Activated CD8-positive, alpha-beta memory T cell treated with anti-CD3 and anti-CD28 coated beads, Interleukin-2, amount 50 U/mL, for 1 hour (primary cell): ENCODE results near the gene CELF2.

Experiments used
- DNase-seq: peaks from one replicate; pipeline ENCODE4 v3.0.0-alpha.2; 2020; ENCODE audit errors: extremely low read depth

CELF2 gene

DNA sequence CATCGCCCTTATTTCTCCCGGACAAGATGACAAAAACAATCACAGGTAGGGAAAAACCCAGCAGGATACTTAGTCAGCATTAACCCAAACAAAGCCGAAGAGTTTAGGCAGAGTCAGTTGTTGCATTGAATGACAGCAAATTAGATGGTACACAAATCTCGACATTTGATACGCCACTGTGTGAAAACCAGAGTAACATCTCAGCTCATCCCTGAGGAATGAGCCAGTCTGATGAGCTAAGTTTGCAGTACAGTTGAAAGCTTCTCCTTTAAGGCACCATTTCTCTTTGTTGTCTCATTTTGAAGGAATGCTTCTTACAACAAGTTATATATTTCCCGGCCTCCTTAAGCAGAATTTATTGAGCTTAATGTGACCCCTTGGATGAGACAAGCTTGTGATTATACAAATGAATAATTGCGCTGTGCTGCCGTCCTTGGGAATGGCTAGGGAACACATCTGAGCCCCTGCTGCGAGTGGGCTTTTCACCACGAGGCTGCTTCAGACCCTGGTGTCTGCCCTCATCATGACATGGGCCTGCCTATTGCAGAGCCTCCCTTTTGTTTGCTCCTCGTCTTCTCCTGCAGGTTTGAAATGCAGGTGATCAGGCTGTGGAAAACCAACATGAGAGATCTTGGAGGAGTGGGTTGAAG is 137.3 kb downstream of the CELF2 start:
- DNase-seq: no peak

DNA sequence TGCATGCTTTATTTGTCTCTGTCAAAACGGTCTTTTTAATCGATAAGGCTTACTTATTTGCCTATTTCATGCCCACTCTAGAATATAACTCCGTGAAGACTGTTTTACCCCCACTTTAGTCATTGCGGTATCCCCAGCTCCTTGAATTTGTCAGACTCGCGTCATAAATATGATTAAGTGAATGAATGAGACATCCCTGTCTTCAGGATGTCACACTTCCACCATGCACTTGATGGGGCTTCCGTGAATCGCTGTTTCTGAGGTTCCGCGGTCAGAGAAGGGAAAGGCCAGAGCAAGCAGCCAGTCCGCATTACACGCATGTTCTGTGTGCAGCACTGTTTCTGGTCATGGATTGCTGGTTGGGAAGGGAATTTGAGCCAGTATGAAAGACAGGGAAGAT is 138.8 kb downstream of the CELF2 start:
- no peak for DNase-seq

DNA sequence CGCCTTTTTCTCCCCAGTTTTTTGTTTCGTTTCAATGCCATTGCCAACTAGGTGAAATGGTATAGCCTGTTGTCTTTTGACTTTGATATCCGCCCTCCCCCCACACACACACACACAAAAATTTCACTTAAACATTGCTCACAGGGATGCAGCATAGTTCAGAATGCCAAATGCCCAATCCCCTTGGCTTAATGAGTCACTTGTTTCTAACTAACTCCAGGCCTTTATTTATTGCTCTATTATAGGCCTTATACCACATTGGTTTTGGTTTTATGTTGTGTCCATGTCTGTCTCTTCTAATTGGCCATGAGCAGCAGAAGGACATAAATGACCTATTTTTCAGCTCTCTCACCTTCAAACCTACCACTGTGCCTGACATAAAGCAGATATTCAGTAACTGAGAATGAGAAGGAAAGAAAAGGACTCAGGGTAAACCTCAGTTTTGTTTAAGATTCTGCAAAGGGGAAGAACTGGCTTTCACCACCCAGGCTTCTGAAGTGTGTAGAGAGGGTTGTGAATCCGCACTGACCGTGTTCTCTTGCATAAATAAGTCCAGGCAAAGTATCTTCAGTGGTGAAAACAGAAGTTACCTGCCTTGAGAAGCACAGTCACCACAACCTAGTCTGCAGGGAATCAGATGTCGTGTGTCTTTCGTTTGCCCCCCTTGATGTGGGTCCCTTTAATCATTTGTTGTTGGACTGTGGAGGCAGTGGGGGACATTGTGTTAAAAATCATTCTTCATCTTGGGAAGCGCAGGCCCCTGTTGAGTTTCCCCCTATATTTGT is 139.8 kb downstream of the CELF2 start:
- no peak for DNase-seq

DNA sequence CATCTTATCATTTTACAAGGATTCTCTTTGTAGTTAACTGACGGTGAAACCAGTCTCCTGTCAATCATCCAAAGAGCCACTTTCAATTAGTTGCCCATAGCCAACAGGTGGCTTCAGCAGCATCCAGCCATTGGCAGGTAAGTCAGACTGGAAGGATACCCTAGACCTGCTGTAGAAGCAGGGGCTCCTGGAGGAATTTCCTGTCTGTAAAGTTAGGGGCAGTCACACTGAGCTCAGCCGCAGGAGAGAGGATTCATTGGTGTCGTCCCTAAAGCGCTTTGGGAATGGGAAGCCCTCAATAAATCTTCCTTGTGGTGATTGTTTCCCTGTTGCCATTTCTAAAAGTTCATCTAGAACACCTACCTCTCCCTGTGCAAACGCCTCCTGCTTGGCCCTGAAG is 140.4 kb downstream of the CELF2 start:
- no peak for DNase-seq

DNA sequence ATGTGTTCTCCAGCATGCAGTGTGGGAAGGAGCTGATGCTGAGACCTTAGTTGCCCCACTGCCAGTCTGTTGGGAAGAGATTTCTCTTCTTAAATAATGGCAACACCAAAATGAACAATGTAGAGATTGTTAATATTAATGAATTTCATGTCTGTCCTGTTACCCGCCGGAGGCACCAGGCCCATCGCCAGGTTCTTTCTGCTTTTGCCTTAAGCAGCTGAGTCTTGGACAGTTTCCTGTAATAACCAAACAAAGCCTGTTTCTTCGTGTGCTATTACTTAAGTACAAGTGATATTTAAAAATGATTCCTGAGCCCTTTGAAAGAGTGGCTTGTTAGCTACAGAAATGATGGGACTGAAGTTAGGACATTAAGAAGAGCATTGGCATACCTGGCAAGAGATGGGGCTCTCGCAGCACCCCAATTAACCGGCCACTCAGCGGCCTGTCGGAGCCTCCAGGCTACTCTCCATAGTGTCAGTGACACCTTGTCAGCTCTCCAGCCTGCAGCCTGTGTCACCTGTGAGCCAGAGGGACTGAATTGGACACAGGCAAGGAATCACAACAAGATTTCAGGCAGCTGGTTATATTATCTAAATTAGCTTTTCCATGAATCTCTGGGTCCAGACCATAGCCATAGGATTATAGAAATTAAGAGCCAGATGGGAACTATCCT is 142.0 kb downstream of the CELF2 start:
- no peak for DNase-seq

DNA sequence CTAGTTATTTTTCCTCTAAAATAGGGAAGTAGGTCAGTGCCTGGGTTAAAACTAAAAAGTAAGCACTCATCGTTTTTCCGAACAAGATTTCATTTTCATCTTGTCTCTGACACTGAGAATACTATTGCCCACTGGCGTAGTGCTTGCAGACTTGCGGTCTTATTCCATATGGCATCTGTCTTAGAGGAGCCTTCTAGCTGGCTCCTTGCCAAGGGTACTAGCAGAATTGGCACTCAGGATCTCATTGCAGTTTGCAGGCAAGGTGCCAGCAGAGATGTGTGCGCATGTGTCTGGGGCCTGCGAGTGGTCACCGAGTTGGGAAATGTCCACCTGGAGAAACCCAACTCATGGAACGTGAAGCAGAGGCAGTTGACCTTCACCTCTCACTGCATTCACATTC is 143.4 kb downstream of the CELF2 start:
- no peak for DNase-seq

DNA sequence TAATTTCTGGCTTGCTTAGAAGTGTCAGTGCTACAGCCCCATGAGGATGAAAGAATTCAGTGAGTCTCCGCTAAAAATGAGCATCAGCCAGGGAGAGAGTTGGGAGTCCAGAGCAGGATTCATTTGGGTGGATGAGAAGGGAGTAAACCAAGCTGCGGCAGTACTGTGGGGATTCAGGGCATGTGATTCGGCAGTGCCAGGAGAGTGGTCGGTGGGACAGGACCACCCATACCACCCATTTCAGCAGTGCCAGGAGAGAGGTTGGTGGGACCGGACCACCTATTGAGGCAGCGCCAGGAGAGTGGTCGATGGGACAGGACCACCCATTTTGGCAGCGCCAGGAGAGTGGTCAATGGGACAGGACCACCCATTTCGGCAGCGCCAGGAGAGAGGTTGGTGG is 144.2 kb downstream of the CELF2 start:
- DNase-seq: no peak

DNA sequence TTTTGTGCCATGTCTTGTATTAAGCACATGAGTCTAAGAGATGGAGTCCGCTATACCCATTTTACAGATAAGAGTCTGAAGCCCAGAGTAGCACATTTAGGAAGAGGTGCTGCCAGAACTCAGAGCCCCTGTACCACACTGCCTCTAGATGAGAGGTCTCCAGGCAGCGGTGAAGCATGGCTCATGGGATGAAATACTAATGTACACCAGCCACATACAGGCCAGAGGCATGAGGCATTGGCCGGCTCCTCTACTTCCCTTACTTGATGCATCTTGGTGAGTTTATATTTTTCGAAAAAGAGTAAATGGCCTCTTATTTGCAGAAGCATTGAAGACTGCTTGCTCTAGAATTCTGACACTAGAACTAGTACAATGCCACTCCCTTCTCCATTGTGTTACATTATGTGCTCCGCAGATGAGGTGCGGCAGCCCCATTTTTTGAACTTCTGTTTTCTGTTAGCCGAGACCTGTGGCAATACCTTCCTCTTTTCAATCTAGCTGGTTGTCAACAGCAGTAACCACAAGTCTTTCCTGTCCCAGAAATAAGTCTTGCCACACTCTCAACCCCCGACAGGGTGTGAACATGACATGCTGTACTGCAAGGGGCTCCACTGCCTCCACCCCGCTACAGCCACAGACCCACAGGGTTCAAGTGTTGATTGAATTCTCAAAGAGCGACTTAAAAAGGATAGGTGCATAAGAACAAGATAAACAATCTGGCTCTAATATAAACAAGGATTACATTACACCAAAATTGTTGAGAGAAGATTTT is 145.3 kb downstream of the CELF2 start:
- no peak for DNase-seq

DNA sequence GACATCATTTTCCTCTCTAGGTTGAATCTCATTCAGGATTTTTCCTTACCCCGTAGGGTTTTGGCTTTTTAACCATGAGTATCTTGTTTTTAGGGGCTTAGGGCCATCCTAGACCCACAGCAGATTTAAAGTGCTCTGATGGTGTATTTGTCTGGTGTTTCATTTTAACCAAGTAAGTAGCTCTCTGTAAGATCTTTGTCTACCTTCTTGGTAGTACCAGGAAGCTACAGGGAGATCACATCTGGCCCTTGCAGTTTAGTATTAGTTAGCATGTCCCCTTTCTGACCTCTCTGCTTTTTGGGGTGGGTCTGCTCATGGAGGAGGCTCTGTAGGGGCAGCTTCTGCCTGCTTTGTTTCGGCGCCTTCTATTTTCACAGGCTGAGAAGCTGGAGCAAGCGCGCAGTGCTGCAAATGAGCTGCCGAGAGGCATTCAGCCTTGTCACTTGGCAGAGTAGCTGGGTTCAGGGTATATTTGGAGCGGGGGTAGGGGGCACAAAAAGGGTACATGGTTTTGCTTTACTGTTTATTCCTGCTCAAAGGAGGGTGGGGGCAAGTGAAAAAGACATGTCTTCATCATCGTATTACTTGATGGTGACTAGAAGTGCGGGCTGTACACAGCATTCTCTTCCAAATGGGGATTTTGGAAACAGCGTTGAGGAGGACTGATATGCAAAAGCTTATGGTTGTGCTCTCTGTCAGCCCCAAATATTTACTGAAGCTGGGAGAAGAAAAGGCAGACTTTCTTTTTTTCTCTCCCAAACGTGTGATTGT is 146.3 kb downstream of the CELF2 start:
- DNase-seq: no peak

DNA sequence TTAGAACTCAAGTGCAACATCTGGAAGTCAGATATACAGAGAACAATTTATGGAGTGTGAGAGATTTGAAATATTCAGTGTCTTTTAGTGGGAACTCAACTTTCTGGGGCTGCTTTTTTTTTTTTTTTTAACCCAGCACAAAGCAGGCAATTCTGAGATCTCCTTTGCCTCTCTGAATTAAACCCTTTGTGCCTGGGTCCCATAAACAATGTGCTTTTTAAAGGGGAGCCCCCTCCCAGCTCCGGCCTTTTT is 146.8 kb downstream of the CELF2 start:
- DNase-seq: no peak

DNA sequence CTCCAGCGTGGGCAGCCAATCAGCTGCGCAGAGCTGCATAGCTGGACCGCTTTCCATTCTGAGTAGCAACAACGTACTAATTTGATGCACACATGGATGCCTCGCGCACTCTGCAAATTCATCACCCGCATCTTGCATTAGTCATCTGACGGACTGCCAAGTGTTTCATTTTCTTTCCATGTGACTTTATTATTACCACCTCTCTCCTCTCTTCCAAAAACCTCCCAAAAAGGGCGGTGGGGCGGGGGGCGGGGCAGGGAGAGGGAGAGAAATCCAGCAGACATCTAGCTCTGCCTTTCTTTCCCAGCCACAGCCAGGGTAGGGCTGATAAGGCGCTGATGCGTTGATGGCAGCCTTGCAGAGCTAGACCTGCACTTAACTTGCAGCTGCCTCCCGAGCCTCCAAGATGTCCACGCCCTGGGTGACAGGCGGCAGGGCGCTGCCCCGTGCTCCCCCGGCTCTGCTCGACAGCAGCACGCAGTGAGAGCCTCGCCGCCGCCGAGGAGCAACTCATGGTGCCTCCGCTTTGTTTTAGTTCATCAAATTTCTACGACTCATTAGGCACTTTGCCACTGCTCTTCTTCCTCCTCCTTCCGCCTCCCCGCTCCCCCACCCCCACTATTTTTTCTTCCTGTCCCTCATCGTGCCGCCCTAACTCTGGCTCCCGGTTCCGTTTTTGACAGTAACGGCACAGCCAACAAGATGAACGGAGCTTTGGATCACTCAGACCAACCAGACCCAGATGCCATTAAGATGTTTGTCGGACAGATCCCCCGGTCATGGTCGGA is 147.3 kb downstream of the CELF2 start:
- no peak for DNase-seq

DNA sequence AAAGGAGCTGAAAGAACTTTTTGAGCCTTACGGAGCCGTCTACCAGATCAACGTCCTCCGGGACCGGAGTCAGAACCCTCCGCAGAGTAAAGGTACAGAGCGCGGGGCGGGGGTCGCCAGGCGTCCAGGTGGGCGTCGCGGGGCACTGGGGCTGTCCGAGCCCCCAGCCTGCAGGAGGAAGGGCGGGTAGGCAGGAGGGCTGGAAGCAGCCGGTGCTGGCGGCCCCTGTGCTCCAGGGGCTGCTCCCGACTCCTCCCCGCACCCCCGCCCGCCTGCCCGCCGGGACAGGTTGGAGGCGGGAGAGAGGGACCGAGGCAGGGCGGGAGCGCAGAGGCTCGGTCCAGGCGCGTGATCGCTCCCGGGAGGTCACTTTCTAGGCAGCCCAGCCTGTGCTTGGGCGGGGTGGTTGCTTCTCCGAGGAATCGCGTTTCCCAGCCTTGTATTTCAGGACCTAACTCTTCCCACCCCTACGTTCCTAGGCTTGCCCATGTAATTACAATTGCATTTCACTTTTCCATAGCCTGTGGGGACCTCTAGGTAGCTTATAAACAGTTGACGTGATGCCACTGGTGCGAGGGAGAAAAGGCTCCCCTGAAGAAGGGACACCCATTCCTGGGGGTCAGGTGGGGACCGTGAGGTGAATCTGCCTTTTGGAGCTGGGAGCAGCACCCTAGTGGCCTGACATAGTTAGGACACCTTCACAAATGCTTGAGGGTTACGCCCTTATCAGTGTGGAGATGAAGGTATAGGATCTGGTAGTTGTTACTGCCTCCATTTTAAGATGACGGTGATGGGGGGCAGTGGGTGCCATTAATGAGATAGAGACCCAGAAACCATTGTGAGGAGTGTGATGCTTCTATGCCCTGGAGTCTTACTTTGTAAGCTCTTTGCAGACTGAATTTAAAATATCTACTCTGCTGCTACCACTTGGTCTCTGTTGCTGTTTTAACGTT is 148.2 kb downstream of the CELF2 start:
- DNase-seq: no peak

DNA sequence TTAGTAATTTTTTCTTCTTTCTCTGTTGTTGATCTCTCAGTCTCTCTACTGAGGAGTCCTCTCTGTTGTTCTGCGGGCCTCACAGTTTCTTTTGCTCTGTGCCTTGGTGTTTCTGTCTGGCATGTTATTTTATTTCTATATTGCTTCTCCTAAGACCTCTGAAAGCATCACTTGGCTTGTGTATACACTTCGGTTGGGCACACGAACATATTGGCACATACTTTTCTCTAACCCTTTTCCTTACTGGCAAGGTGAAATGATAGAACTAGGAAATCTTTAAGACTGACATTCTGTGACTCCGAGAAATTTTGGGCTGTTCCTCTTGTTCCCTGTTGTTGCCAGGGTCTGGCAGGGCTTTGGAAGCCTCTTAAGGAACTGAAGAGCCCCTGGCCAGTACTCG is 148.9 kb downstream of the CELF2 start:
- DNase-seq: no peak

DNA sequence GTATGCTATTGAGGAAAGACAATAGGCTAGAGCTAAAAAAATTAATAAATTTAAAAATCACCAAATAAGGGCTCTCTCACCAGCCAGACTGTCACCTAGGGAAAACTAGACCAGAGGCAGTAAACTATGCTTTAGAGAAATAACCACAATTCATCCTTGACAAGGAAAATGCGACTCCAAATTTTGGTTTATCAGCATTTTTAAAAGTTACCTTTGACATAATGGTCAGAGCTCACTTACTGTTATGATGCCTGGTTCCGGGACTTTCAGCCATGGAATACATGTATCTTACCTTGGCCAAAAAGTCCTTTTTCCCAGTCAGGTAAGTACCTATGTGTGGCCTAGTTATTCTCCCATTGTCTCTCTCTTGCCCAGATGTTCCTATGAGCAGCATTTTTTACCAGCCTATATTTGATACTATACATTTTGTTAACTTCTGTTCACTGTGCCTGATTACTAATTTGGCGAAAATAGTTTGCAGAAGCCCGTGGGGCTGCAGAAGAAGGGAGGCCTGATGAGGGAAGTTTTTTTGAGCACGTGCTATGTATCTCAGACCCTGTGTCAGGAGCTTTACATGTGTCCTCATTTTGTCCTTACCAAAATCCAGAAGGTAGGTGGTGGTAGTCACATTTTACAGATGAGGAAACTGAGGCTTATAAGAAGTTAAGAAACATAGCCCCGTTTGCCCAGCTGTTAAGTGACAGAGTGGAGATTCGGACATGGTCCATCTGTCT is 149.7 kb downstream of the CELF2 start:
- no peak for DNase-seq

DNA sequence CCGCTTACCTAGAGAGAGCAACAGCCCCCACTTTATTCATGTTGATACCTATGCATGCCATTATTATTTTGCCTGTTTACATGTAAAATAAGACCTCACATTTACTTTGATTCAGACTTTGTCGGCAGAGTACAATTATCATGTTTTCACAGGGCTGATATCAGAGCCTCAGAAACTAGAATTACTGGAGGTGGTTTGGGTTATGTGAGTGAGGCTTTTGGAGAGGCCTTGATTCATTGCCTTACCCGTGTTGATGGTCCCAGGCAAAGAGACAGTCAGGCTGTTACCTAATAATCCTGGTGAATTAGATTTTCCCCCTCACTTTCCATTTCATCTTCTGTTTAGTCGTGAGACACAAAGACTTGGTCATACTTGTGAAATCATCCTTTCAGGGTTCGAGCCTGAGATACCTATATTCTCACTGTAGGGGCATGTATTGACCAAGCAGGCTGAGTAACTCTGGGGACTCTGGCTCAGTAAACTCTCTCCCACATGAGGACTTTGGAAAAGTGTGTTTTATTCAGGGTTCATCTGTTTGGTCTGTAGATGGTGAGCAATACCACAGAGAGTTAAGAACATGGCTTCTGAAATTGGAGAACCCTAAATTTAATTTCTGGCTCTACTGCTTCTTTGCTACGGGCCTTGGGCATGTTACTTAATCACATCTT is 150.9 kb downstream of the CELF2 start:
- no peak for DNase-seq

DNA sequence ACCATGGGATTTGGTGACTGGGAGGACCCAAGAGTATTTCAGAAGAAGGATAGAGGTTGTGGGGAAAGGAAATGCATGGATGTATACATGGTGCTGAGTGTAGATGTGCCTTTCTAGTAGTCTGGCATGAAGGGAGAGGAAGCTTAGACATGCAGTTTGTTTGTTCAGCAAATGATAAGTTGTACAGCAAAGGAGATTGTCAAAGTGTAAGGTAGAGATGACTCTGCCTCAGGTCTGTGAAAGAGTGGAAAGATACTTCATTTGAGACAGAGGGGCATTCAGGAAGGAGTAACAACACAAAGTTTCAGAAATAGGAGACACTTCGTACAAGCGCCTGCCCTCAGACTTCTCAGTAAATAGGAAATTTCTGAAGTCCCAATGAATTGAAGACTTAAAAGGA is 152.3 kb downstream of the CELF2 start:
- no peak for DNase-seq

DNA sequence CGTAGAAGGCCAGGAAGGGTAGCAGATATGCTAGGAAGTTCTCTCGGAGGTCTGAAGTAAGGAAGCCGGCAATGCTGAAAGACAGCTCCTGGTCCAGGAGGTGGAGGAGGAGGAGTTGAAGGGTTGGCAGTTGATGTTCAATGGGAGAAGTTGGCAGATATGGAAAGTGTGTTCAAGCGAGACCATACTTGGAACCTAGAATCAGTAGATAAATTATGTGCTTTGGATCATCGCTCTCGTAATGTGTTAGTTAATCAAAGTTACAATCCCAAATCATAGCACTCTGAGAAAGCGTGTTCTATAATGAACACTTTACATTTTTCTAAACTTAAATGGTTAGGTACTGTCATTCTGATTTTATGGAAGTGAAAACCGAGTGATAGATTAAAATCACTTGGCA is 152.9 kb downstream of the CELF2 start:
- DNase-seq: no peak

DNA sequence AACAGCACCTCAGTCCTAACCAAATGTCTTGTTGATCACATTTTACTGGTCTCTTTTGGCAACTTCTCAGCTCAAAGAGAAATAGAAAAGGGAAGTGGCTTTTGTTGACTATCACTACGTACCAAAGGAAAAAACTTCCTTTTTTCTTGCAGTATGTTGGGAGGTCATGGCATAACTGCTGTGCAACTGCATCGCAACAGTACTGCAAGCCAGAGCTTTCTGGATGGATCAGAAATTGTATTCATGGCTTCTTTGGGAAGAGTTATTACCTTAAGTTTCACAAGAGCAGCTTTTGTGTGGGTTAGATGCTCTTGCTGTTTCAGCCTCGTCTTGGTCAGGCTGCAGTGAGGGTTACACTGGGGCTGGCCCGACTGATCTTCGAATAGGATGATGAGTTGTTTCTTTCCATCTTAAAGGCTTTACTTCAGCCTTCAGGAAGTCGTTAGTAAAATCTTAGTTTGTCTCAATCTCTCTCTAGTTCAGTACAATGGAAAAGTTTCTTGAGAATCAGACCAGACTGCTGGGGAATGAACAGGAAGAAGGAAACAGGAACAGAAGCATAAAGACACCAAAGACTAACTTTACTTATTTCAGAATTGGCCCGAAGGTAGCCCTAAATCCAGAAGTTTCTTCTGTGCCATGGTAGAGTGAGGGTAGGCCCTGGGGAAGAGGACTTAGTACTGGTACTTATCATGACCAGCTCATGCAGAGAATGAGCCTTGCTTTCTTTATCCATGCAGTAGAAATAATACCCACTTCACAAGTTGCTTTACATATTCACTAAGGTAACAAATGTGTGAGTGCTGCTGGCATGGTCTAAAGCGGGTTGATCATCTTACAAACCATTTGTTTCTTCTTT is 153.6 kb downstream of the CELF2 start:
- DNase-seq: no peak
